HepG2 (cell line): ENCODE data around the gene EMILIN1. TPM values are rescaled to one million over a fixed set of nuclear protein-coding genes. Genes with fewer than 3 reads are reported as not detected.

ENCODE experiments used
- ARHGAP35 ChIP-seq: sonication (generic); formaldehyde crosslinking; IDR thresholded peaks from 2 replicates; pipeline ENCODE4 v1.9.0; 2022; ENCODE audit warnings: mild to moderate bottlenecking, inconsistent platforms, moderate library complexity, missing genetic modification reagents, borderline replicate concordance
- ELF4 ChIP-seq: sonication (generic); formaldehyde crosslinking; IDR thresholded peaks from 2 replicates; pipeline ENCODE4 v1.5.0; 2020; ENCODE audit warnings: missing genetic modification reagents, mild to moderate bottlenecking, moderate library complexity, borderline replicate concordance
- ETV6 ChIP-seq: sonication (generic); formaldehyde crosslinking; conservative IDR thresholded peaks from 2 replicates; pipeline ENCODE4 v1.4.0; 2020; ENCODE audit warnings: missing genetic modification reagents
- HDAC2 ChIP-seq: sonication (generic); formaldehyde crosslinking; IDR thresholded peaks from 2 replicates; pipeline ENCODE4 v1.4.0; 2020; ENCODE audit warnings: missing genetic modification reagents
- MAZ ChIP-seq, 2 experiments: sonication (generic) in 1 of 2; formaldehyde crosslinking in 1 of 2; IDR thresholded peaks; 2 replicates each; pipeline versions ENCODE4 v1.5.0 to v1.6.1; 2012 to 2020; ENCODE audit warnings: low read depth in 2 of 2, mild to moderate bottlenecking in 2 of 2, borderline replicate concordance in 1 of 2, improper control_type of control experiment in 1 of 2, low read length in 1 of 2, missing genetic modification reagents in 1 of 2, moderate library complexity in 1 of 2
- PHB2 ChIP-seq: fragments of 450-650 bp; IDR thresholded peaks from 2 replicates; pipeline ENCODE4 v1.6.1; 2018; ENCODE audit not compliant: partially characterized antibody
- RARG ChIP-seq: sonication (generic); formaldehyde crosslinking; IDR thresholded peaks from 2 replicates; pipeline ENCODE4 v1.4.0; 2020; ENCODE audit warnings: low read depth, mild to moderate bottlenecking, missing genetic modification reagents
- ZBTB42 ChIP-seq: sonication (generic); formaldehyde crosslinking; IDR thresholded peaks from 2 replicates; pipeline ENCODE4 v1.5.0; 2020; ENCODE audit warnings: mild to moderate bottlenecking, missing genetic modification reagents
- ZFP36L1 ChIP-seq: sonication (generic); formaldehyde crosslinking; IDR thresholded peaks from 2 replicates; pipeline ENCODE4 v1.8.0; 2022; ENCODE audit warnings: mild to moderate bottlenecking, missing genetic modification reagents, moderate library complexity
- ZFX ChIP-seq: sonication (generic); formaldehyde crosslinking; IDR thresholded peaks from 2 replicates; pipeline ENCODE4 v1.4.0; 2020; ENCODE audit warnings: mild to moderate bottlenecking, low read depth, missing genetic modification reagents, moderate library complexity
- ZNF251 ChIP-seq: sonication (generic); formaldehyde crosslinking; IDR thresholded peaks from 2 replicates; pipeline ENCODE4 v1.9.0; 2021; ENCODE audit warnings: mild to moderate bottlenecking, missing genetic modification reagents
- ZNF577 ChIP-seq: sonication (generic); formaldehyde crosslinking; IDR thresholded peaks from 2 replicates; pipeline ENCODE4 v1.4.0; 2020; ENCODE audit warnings: mild to moderate bottlenecking, low read depth, missing genetic modification reagents, borderline replicate concordance
- ZNF768 ChIP-seq: sonication (generic); formaldehyde crosslinking; IDR thresholded peaks from 2 replicates; pipeline ENCODE4 v1.4.0; 2020; ENCODE audit warnings: missing genetic modification reagents
- ZNF777 ChIP-seq: sonication (generic); formaldehyde crosslinking; IDR thresholded peaks from 2 replicates; pipeline ENCODE4 v1.4.0; 2020; ENCODE audit warnings: missing genetic modification reagents
- ZNF782 ChIP-seq: sonication (generic); formaldehyde crosslinking; IDR thresholded peaks from 2 replicates; pipeline ENCODE4 v1.4.0; 2020; ENCODE audit warnings: missing genetic modification reagents, mild to moderate bottlenecking, borderline replicate concordance
- polyA plus RNA-seq, 8 experiments: library from polyadenylated mRNA; depleted of rRNA in 3 of 8; stranded (reverse) in 7 of 8; unstranded in 1 of 8; fragments of >200 nt; fragmentation: Illumina TruSeq in 4 of 8; extraction: Trizol in 4 of 8; gene quantifications; 2 replicates each; pipeline versions ENCODE4 v1.2.1 to v1.2.3, GENCODE V29; 2011 to 2016; ENCODE audit warnings: low read depth in 4 of 8, missing spikeins in 1 of 8, mixed read lengths in 1 of 8; ENCODE audit not compliant: insufficient read depth in 1 of 8
- total RNA-seq, 5 experiments: library from RNA; depleted of rRNA; stranded (reverse); fragments of >200 nt; fragmentation: Illumina TruSeq; extraction: Trizol; gene quantifications; 2 replicates each; pipeline ENCODE4 v1.2.3, GENCODE V29; 2016; ENCODE audit warnings: low read depth in 1 of 5
- TF ChIP-seq, protein P1 (sequence below): sonication (generic); formaldehyde crosslinking; IDR thresholded peaks from 2 replicates; pipeline ENCODE4 v1.4.0; 2020; ENCODE audit warnings: mild to moderate bottlenecking, missing genetic modification reagents
- TF ChIP-seq, protein P2 (sequence below): sonication (generic); formaldehyde crosslinking; IDR thresholded peaks from 2 replicates; pipeline ENCODE4 v1.4.0; 2020; ENCODE audit warnings: missing genetic modification reagents
- TF ChIP-seq, protein P3 (sequence below): sonication (generic); formaldehyde crosslinking; IDR thresholded peaks from 2 replicates; pipeline ENCODE4 v1.5.1; 2020; ENCODE audit warnings: missing genetic modification reagents, mild to moderate bottlenecking, borderline replicate concordance
- TF ChIP-seq, protein P4 (sequence below): sonication (generic); formaldehyde crosslinking; IDR thresholded peaks from 2 replicates; pipeline ENCODE4 v1.8.1; 2023; ENCODE audit warnings: mild to moderate bottlenecking, missing genetic modification reagents, borderline replicate concordance
- TF ChIP-seq, protein P5 (sequence below), 2 experiments: sonication (generic) in 1 of 2; formaldehyde crosslinking in 1 of 2; IDR thresholded peaks; 2 replicates each; pipeline versions ENCODE4 v1.5.1 to v1.6.1; 2011 to 2020; ENCODE audit warnings: borderline replicate concordance in 1 of 2, low read depth in 1 of 2, low read length in 1 of 2, mild to moderate bottlenecking in 1 of 2, missing genetic modification reagents in 1 of 2, moderate library complexity in 1 of 2

The EMILIN1 gene
- total and polyA plus RNA-seq, 2 of the 13 experiments (the other 11 are each of a cell fraction or from before 2014, with no cell fraction given): 8.1 to 9.7 TPM

DNA sequence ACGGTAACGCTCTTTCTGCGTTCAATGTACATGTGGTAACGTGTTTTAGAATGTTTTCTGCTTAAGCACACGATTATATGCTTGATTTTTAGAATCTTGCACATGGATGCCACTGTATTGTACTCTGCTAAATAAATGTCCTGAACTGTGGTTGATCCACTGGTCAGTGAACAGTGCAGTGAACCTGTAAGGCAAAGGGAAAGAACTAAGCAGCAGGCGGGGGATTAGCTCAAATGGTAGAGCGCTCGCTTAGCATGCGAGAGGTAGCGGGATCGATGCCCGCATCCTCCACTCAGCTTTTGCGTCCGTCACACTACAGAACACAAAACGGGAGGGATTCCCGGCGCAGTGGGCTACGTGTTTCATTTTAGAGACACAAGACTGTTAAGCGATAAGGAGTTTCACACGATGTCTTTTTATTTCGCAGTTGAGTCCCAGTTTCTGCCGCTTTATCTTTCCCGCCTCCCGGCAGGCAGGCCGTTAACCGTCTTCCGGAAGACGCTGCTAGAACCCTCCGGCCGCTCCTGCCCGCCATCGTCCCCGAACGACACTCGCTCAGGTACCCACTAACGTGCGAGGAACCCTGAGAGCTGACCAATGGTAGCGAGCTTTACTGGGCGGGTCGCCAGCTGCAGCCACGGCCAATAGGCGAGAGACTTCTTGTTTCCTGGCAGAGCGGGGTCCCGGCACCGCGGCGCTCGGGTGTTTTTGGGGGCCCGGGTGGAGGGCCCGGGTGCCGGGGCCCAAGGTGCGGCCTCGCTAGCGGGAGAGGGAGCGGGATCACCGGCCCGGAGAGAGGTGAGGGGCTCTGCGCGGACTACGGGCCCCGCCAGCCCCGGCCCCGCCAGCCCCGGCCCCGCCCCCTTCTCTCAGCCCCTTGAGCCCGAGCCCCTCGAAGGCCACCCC is 27.2 kb upstream of the EMILIN1 start, which contains the start of gene AGBL5 (continued):
- TF ChIP-seq, protein P1, sequence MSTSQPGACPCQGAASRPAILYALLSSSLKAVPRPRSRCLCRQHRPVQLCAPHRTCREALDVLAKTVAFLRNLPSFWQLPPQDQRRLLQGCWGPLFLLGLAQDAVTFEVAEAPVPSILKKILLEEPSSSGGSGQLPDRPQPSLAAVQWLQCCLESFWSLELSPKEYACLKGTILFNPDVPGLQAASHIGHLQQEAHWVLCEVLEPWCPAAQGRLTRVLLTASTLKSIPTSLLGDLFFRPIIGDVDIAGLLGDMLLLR (CRISPR knock-in tag): peak; percentile 43; the same call in 1 of the 2 replicates
- TF ChIP-seq ZFP36L1 (CRISPR knock-in tag) (peak; percentile 84; the same call in 1 of the 2 replicates), ZNF768 (CRISPR knock-in tag) (peak; percentile 55; the same call in 1 of the 2 replicates), ZBTB42 (CRISPR knock-in tag) (peak; percentile 100), RARG (CRISPR knock-in tag) (0 out of 2 replicates have a peak, but pooled peaks have one; percentile 93), ZNF251 (CRISPR knock-in tag) (no peak), ELF4 (CRISPR knock-in tag) (peak; percentile 86; the same call in 1 of the 2 replicates), PHB2 (no peak), ZNF577 (CRISPR knock-in tag) (no peak), ZNF782 (CRISPR knock-in tag) (peak; percentile 97), ARHGAP35 (CRISPR knock-in tag) (peak; percentile 96), ETV6 (peak; percentile 93), ZFX (CRISPR knock-in tag) (no peak; the same call in 1 of the 2 replicates), HDAC2 (CRISPR knock-in tag) (peak; percentile 61), ZNF777 (CRISPR knock-in tag) (peak; percentile 36; the same call in 1 of the 2 replicates), MAZ (IDR thresholded peaks at IDR 0.05; ENCODE audit: borderline replicate concordance, low read depth, low read length) (no peak), MAZ (CRISPR knock-in tag; IDR thresholded peaks at IDR 0.05; ENCODE audit: low read depth) (peak; percentile 76)
- TF ChIP-seq, protein P2, sequence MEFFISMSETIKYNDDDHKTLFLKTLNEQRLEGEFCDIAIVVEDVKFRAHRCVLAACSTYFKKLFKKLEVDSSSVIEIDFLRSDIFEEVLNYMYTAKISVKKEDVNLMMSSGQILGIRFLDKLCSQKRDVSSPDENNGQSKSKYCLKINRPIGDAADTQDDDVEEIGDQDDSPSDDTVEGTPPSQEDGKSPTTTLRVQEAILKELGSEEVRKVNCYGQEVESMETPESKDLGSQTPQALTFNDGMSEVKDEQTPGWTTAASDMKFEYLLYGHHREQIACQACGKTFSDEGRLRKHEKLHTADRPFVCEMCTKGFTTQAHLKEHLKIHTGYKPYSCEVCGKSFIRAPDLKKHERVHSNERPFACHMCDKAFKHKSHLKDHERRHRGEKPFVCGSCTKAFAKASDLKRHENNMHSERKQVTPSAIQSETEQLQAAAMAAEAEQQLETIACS (CRISPR knock-in tag): peak; percentile 47; the same call in 1 of the 2 replicates
- TF ChIP-seq, protein P3, sequence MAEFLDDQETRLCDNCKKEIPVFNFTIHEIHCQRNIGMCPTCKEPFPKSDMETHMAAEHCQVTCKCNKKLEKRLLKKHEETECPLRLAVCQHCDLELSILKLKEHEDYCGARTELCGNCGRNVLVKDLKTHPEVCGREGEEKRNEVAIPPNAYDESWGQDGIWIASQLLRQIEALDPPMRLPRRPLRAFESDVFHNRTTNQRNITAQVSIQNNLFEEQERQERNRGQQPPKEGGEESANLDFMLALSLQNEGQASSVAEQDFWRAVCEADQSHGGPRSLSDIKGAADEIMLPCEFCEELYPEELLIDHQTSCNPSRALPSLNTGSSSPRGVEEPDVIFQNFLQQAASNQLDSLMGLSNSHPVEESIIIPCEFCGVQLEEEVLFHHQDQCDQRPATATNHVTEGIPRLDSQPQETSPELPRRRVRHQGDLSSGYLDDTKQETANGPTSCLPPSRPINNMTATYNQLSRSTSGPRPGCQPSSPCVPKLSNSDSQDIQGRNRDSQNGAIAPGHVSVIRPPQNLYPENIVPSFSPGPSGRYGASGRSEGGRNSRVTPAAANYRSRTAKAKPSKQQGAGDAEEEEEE (CRISPR knock-in tag): no peak
- TF ChIP-seq, protein P4, sequence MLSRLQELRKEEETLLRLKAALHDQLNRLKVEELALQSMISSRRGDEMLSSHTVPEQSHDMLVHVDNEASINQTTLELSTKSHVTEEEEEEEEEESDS (CRISPR knock-in tag): peak; percentile 95
- TF ChIP-seq, protein P5, sequence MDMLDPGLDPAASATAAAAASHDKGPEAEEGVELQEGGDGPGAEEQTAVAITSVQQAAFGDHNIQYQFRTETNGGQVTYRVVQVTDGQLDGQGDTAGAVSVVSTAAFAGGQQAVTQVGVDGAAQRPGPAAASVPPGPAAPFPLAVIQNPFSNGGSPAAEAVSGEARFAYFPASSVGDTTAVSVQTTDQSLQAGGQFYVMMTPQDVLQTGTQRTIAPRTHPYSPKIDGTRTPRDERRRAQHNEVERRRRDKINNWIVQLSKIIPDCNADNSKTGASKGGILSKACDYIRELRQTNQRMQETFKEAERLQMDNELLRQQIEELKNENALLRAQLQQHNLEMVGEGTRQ (IDR thresholded peaks at IDR 0.05; ENCODE audit: low read depth, low read length): no peak
- TF ChIP-seq, protein P5 (CRISPR knock-in tag; IDR thresholded peaks at IDR 0.05; ENCODE audit: borderline replicate concordance): no peak
